Lung (tissue), 16 donors: Measurements from ENCODE around the gene TMEM95. TPM values are rescaled to one million over a fixed set of nuclear protein-coding genes. Genes with fewer than 3 reads are reported as not detected.

ENCODE experiments used
- ATAC-seq: fragments of 200-7000 bp; cut with Tn5 transposase; one replicate; pipeline ENCODE4 v1.9.1; 2020; ENCODE audit warnings: moderate number of reproducible peaks; ENCODE audit not compliant: insufficient read depth, low FRiP score
- DNase-seq, 3 donors: peaks; one replicate each; pipeline ENCODE4 v3.0.0-alpha.2; 2013 to 2017
- H3K27ac ChIP-seq, 2 donors: one replicate each; pipeline ENCODE4 v1.5.1; 2013; ENCODE audit warnings: mild to moderate bottlenecking in 2 of 2, moderate library complexity in 2 of 2, control low read depth in 1 of 2, inconsistent platforms in 1 of 2, low read depth in 1 of 2, low read length in 1 of 2
- H3K27me3 ChIP-seq, 3 donors: one replicate each; pipeline ENCODE4 v1.5.1; 2013; ENCODE audit warnings: low read length in 2 of 3; ENCODE audit not compliant: control insufficient read depth in 3 of 3, insufficient read depth in 3 of 3
- H3K36me3 ChIP-seq, 4 donors: one replicate each; pipeline ENCODE4 v1.5.1; 2013; ENCODE audit warnings: low read length in 4 of 4, mild to moderate bottlenecking in 1 of 4, moderate library complexity in 1 of 4; ENCODE audit not compliant: control insufficient read depth in 4 of 4, insufficient read depth in 4 of 4
- H3K4me1 ChIP-seq, 5 donors: one replicate each; pipeline ENCODE4 v1.5.1; 2013; ENCODE audit warnings: low read length in 5 of 5, mild to moderate bottlenecking in 2 of 5, moderate library complexity in 1 of 5; ENCODE audit not compliant: control insufficient read depth in 5 of 5, insufficient read depth in 5 of 5
- H3K4me3 ChIP-seq: one replicate; pipeline ENCODE4 v1.5.1; 2013; ENCODE audit warnings: mild to moderate bottlenecking, control low read depth, moderate library complexity
- H3K9ac ChIP-seq, 2 donors: one replicate each; pipeline ENCODE4 v1.5.1; 2013; ENCODE audit warnings: low read length in 2 of 2, control low read depth in 1 of 2; ENCODE audit not compliant: insufficient read depth in 1 of 2
- H3K9me3 ChIP-seq, 4 donors: one replicate each; pipeline ENCODE4 v1.5.1; 2013; ENCODE audit warnings: low read length in 3 of 4, mild to moderate bottlenecking in 1 of 4, moderate library complexity in 1 of 4; ENCODE audit not compliant: control insufficient read depth in 4 of 4, insufficient read depth in 3 of 4
- CTCF ChIP-seq: IDR thresholded peaks from 2 replicates; pipeline ENCODE4 v1.5.1; 2012; ENCODE audit warnings: mild to moderate bottlenecking; ENCODE audit errors: control extremely low read depth, extremely low read depth
- WGBS, 2 donors: extraction: QIAGEN DNeasy Blood & Tissue Kit; methylation state at CpG; one replicate each; pipeline ENCODE4 v1.1.7; 2013; 5-methylcytosine and 5-hydroxymethylcytosine counted together
- long read RNA-seq, 5 donors: transcript quantifications; one replicate each; lab custom pipeline, GENCODE V29; 2026
- polyA plus RNA-seq, 2 donors: library from polyadenylated mRNA; stranded (reverse); fragments of 200-250 nt; gene quantifications; one replicate each; pipeline ENCODE4 v1.2.1, GENCODE V29; 2013
- total RNA-seq, 2 donors: library from RNA; depleted of rRNA in 1 of 2; stranded (reverse); fragments of >200 nt in 1 of 2; gene quantifications; one replicate each; pipeline ENCODE4 v1.2.1, GENCODE V29; 2014 to 2021
- donor health status: control.
- donor health status: control.
- donor health status: Bipolar disorder and iron deficiency.
- donor health status: healthy.
- donor health status: DM: yes; HTN: yes; CAD: no.

TMEM95 gene
- total RNA-seq (not detected), polyA plus RNA-seq (not detected)
- long read RNA-seq, donor 1: 0 reads
- long read RNA-seq, donor 2: 0 reads
- long read RNA-seq, donor 3: 0 reads
- long read RNA-seq, donor 4: 0 reads
- long read RNA-seq, donor 5: 0 reads

GRCh38 chr17:7355053-7355452 lies at the start of gene TMEM95:
Gene TMEM95, plus strand, starts transcription at chr17:7355156. Its CDS starts 49 bp downstream, at chr17:7355205.
- no peak for TF ChIP-seq CTCF
- no peak for ATAC-seq
- peaks cover 0 to 30% (median 10%) of the 10 kb centered on the region in 5 donors for H3K4me1 ChIP-seq
- H3K9ac ChIP-seq: peak within 1 kb of the TSS in 1 of 2 donors; percentile 15
- 53 to 62% methylated on average over 10 of the region's 10 CpGs for WGBS, 2 donors
- H3K9me3 ChIP-seq: no peaks in the 10 kb centered on the region
- H3K27ac ChIP-seq: no peak within 1 kb of the TSS
- peak; percentile 71 to 78 (median 72) for DNase-seq
- no peaks in the 10 kb centered on the region for H3K36me3 ChIP-seq
- H3K4me3 ChIP-seq: no peak within 1 kb of the TSS
- H3K27me3 ChIP-seq: no peaks in the 10 kb centered on the region

GRCh38 chr17:7306911-7307685 lies 47.9 kb upstream of the TMEM95 start, which contains the start of gene EIF5A:
Gene EIF5A, plus strand, starts transcription at chr17:7307628. Its CDS starts 2,008 bp downstream, at chr17:7309636.
- 0% methylated on average over 52 to 64 of the region's 64 CpGs for WGBS, 2 donors
- no peak for TF ChIP-seq CTCF
- Histone ChIP-seq H3K4me3 (peak within 1 kb of the TSS; percentile 89), H3K27ac (peak within 1 kb of the TSS; percentile 95 to 99), H3K9ac (peak within 1 kb of the TSS; percentile 51 to 75), H3K4me1 (peaks cover 0 to 17% (median 8%) of the 10 kb centered on the region in 5 donors), H3K36me3 (peaks cover 17 to 22% (median 19%) of the 10 kb centered on the region in 4 donors), H3K9me3 (peaks cover 0 to 2% (median 0%) of the 10 kb centered on the region in 4 donors), H3K27me3 (no peaks in the 10 kb centered on the region)
- DNase-seq (peak; percentile 100), ATAC-seq (peak; percentile 82)

- ATAC-seq: peak; percentile 49
- Histone ChIP-seq H3K4me3 (peak overlapping the region; percentile 89), H3K9ac (peak overlapping the region; percentile 51 to 73), H3K9me3 (peaks cover 0 to 2% (median 0%) of the 10 kb centered on the region in 4 donors), H3K27ac (peak overlapping the region; percentile 84 to 99), H3K4me1 (peaks cover 0 to 17% (median 8%) of the 10 kb centered on the region in 5 donors), H3K27me3 (no peaks in the 10 kb centered on the region), H3K36me3 (peaks cover 17 to 27% (median 25%) of the 10 kb centered on the region in 4 donors)
- WGBS, 2 donors: 0 to 1% methylated on average over 53 to 104 of the region's 104 CpGs
- peak in 2 of 3 donors; percentile 29 to 42 for DNase-seq
- no peak for TF ChIP-seq CTCF
Measured at GRCh38 chr17:7307686-7308624, 47.0 kb upstream of the TMEM95 start.
